ENCODE results near the gene ALOX12.

DNA sequence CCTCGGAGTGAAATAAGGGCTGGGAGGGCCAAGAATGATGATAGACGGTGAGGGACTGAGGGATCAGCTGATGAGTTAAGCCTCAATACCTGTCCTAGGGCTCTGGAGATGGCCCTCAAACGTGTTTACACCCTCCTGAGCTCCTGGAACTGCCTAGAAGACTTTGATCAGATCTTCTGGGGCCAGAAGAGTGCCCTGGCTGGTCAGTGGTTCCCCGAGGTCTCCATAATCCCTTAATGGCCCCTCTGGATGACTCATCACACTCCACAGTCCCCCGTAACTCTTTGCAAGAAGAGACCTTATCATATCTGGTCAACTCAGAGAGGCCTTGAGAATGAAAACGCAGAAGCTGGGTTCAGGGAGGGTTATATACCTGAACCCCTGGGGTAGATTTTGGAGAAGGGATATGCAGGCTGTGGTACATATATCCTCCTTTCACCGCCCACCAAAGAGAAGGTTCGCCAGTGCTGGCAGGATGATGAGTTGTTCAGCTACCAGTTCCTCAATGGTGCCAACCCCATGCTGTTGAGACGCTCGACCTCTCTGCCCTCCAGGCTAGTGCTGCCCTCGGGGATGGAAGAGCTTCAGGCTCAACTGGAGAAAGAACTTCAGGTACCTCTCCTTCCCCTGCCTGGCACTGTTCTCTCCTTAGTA lies 3.1 kb downstream of the ALOX12 start:
- TF ChIP-seq POLR2A (IDR thresholded peaks at IDR 0.05) (no peak), CTCF (IDR thresholded peaks at IDR 0.05) (no peak)
